Caco-2 (cell line): ENCODE measurements around the gene CACNA1D. TPM values are rescaled to one million over a fixed set of nuclear protein-coding genes. Genes with fewer than 3 reads are reported as not detected.

Source experiments
- BruUV-seq: library from RNA; stranded (reverse); fragments of 400-500 nt; replicated peaks from 2 replicates; lab custom pipeline; 2021; lab: Mats Ljungman, UMichigan
- CTCF ChIA-PET: fragments of 300-600 bp; sonication (Branson Sonifier 250); formaldehyde crosslinking; loops from one replicate; lab custom pipeline; 2022; ENCODE audit warnings: antibody characterized with exemption; lab: Charles Lee
- POLR2A ChIA-PET: fragments of 300-600 bp; sonication (Branson Sonifier 250); formaldehyde crosslinking; loops from one replicate; lab custom pipeline; 2022; ENCODE audit warnings: antibody characterized with exemption; lab: Charles Lee
- DNase-seq, 2 experiments: peaks; one replicate each; pipeline versions ENCODE4 v3.0.0 to v3.0.0-alpha.2; 2020 to 2022
- H3K27me3 ChIP-seq: replicated peaks from 2 replicates; pipeline ENCODE4 v1.6.0; 2011; ENCODE audit warnings: low read length; ENCODE audit not compliant: control insufficient read depth, insufficient read depth
- H3K36me3 ChIP-seq: 2 replicates; pipeline ENCODE4 v1.5.1; 2011; ENCODE audit warnings: low read length; ENCODE audit not compliant: control insufficient read depth, insufficient read depth
- H3K4me1 ChIP-seq: fragments of 250-450 bp; sonication (Bioruptor Pico); 2 replicates; pipeline ENCODE4 v1.5.1; 2020; ENCODE audit warnings: mild to moderate bottlenecking
- H3K4me3 ChIP-seq: 2 replicates; pipeline ENCODE4 v1.5.1; 2011; ENCODE audit warnings: low read depth, mild to moderate bottlenecking, control low read depth, low read length
- H3K9me3 ChIP-seq: fragments of 250-450 bp; sonication (Bioruptor Pico); 2 replicates; pipeline ENCODE4 v1.5.1; 2020; ENCODE audit warnings: mild to moderate bottlenecking, moderate library complexity
- H3K27ac Mint-ChIP-seq: one replicate; pipeline ENCODE4 v1.8.0; 2022; ENCODE audit warnings: mixed read lengths; ENCODE audit not compliant: unreplicated experiment
- H3K27me3 Mint-ChIP-seq: one replicate; pipeline ENCODE4 v1.8.0; 2022; ENCODE audit warnings: mixed read lengths; ENCODE audit not compliant: insufficient read depth, unreplicated experiment
- H3K36me3 Mint-ChIP-seq: one replicate; pipeline ENCODE4 v1.8.0; 2022; ENCODE audit warnings: mild to moderate bottlenecking, mixed read lengths; ENCODE audit not compliant: insufficient read depth, unreplicated experiment
- H3K4me1 Mint-ChIP-seq: one replicate; pipeline ENCODE4 v1.8.0; 2022; ENCODE audit warnings: low read depth, mixed read lengths; ENCODE audit not compliant: unreplicated experiment
- H3K4me3 Mint-ChIP-seq: one replicate; pipeline ENCODE4 v1.8.0; 2022; ENCODE audit warnings: mild to moderate bottlenecking, moderate library complexity, mixed read lengths; ENCODE audit not compliant: unreplicated experiment
- H3K9me3 Mint-ChIP-seq: one replicate; pipeline ENCODE4 v1.8.0; 2022; ENCODE audit warnings: mixed read lengths; ENCODE audit not compliant: unreplicated experiment
- CTCF ChIP-seq, 2 experiments: fragments of 200-600 bp in 1 of 2; IDR thresholded peaks; 1 replicate in 1 of 2; 2 replicates in 1 of 2; pipeline versions ENCODE4 v1.5.1 to v1.8.0; 2011 to 2022; ENCODE audit warnings: antibody characterized with exemption in 1 of 2, control low read depth in 1 of 2, inconsistent platforms in 1 of 2, low read depth in 1 of 2, low read length in 1 of 2, mild to moderate bottlenecking in 1 of 2, moderate library complexity in 1 of 2; ENCODE audit not compliant: insufficient read depth in 1 of 2, severe bottlenecking in 1 of 2, unreplicated experiment in 1 of 2
- intact Hi-C: fragments of 100-400 bp; cut with micrococcal nuclease; formaldehyde crosslinking; loops from one replicate; pipeline ENCODE4 v1.10.0; 2022; ENCODE audit not compliant: unreplicated experiment
- total RNA-seq: library from RNA; stranded (reverse); gene quantifications from 2 replicates; pipeline ENCODE4 v1.2.3, GENCODE V29; 2022

The CACNA1D gene
- total RNA-seq, 1 experiment from 2014 or later: 13.3 TPM

GRCh38 chr3:53688066-53688465 is 193.7 kb downstream of the CACNA1D start:
- Histone ChIP-seq H3K4me3 (no peak overlapping the region), H3K4me1 (peaks cover 9% of the 10 kb centered on the region), H3K36me3 (no peaks in the 10 kb centered on the region), H3K27me3 (no peaks in the 10 kb centered on the region), H3K9me3 (no peaks in the 10 kb centered on the region)
- DNase-seq: no peak
- TF ChIP-seq CTCF (IDR thresholded peaks at IDR 0.05; ENCODE audit: insufficient read depth in 1 of 2, low read depth in 1 of 2, low read length in 1 of 2, severe bottlenecking in 1 of 2, unreplicated experiment in 1 of 2): no peak
- ChIA-PET CTCF (no interaction called here), POLR2A (interaction anchor here (0.5 kb wide), 1 partner anchor 17 kb away, joined by 3 read pairs; no protein-coding TSS in a partner anchor)
- H3K4me1 Mint-ChIP-seq: peaks cover 16% of the 10 kb centered on the region
- intact Hi-C loops: no loop called here
- H3K9me3 Mint-ChIP-seq: no peaks in the 10 kb centered on the region
- H3K27ac Mint-ChIP-seq: no peak overlapping the region
- no peaks in the 10 kb centered on the region for H3K36me3 Mint-ChIP-seq
- peaks cover 3% of the 10 kb centered on the region for H3K27me3 Mint-ChIP-seq
- H3K4me3 Mint-ChIP-seq: no peak overlapping the region
- no TSS peak for BruUV-seq

DNA sequence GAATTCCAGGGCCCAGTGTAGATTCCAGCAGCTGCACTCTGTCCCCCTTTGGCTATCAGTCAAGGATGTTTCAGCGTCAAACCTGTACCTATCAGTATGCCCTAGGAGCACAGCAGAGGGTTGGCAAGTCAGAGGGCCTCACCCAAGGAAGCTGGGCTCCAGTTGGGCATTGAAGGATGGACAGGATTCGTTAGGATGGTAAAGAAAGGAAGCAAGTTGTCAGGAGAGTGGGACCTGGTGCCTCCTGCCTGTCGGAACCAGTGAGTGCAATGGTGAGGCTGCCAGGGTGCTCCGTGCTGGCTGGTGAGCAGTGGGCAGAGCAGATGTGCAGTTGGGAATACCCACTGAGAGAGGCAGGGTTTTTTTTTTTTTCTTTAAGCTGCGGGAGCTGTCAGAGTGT is 194.6 kb downstream of the CACNA1D start:
- Histone ChIP-seq H3K9me3 (no peaks in the 10 kb centered on the region), H3K36me3 (no peaks in the 10 kb centered on the region), H3K4me1 (peaks cover 9% of the 10 kb centered on the region), H3K27me3 (no peaks in the 10 kb centered on the region), H3K4me3 (no peak overlapping the region)
- DNase-seq: no peak
- intact Hi-C loops: no loop called here
- Mint-ChIP-seq H3K27me3 (peaks cover 3% of the 10 kb centered on the region), H3K36me3 (no peaks in the 10 kb centered on the region), H3K9me3 (no peaks in the 10 kb centered on the region), H3K4me3 (peak overlapping the region; percentile 8), H3K27ac (peak overlapping the region; percentile 36), H3K4me1 (peaks cover 16% of the 10 kb centered on the region)
- no TSS peak for BruUV-seq
- POLR2A ChIA-PET: no interaction called here
- CTCF ChIA-PET: no interaction called here
- no peak for TF ChIP-seq CTCF (IDR thresholded peaks at IDR 0.05; ENCODE audit: insufficient read depth in 1 of 2, low read depth in 1 of 2, low read length in 1 of 2, severe bottlenecking in 1 of 2, unreplicated experiment in 1 of 2)

GRCh38 chr3:53689681-53690080 is 195.3 kb downstream of the CACNA1D start:
- Mint-ChIP-seq H3K27ac (no peak overlapping the region), H3K36me3 (no peaks in the 10 kb centered on the region), H3K9me3 (no peaks in the 10 kb centered on the region), H3K4me1 (peaks cover 16% of the 10 kb centered on the region), H3K27me3 (peaks cover 1% of the 10 kb centered on the region), H3K4me3 (no peak overlapping the region)
- H3K4me1 ChIP-seq: peaks cover 9% of the 10 kb centered on the region
- TF ChIP-seq CTCF (IDR thresholded peaks at IDR 0.05; ENCODE audit: insufficient read depth in 1 of 2, low read depth in 1 of 2, low read length in 1 of 2, severe bottlenecking in 1 of 2, unreplicated experiment in 1 of 2): no peak
- H3K4me3 ChIP-seq: no peak overlapping the region
- H3K36me3 ChIP-seq: no peaks in the 10 kb centered on the region
- ChIA-PET POLR2A (no interaction called here), CTCF (interaction anchor here (1.2 kb wide), 1 partner anchor 9 kb away, joined by 3 read pairs; no protein-coding TSS in a partner anchor)
- H3K9me3 ChIP-seq: no peaks in the 10 kb centered on the region
- H3K27me3 ChIP-seq: no peaks in the 10 kb centered on the region
- intact Hi-C loops: no loop called here
- no peak for DNase-seq
- no TSS peak for BruUV-seq
